ENCODE measurements around the gene ADD3. TPM values are rescaled to one million over a fixed set of nuclear protein-coding genes. Genes with fewer than 3 reads are reported as not detected.

ADD3 gene
- total and polyA plus RNA-seq, 4 donors: 15.4 to 55.9 (median 22.8) TPM

DNA sequence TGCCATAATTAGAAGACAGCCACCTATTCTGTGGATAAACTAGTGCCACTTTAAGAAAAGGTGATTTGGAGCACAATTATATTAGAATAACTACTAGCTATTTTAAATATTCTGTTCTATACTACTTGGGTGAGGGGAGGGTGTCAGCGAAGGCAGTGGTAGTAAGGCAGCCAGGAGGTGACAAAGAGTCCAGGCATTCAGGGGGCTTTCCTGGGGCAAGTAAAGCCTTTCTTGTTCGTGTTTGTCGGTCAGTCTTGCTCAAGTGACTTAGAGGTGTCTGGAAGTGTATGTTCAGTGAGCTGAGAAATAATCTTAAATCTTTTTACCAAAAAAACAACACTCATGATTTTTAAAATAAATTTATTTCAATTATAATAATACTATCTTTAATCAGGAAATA is 34.4 kb downstream of the ADD3 start:
- 75% methylated on average over 3 of the region's 3 CpGs for WGBS
- H3K9me3 ChIP-seq (ENCODE audit: control insufficient read depth in 4 of 4, low read length in 3 of 4): no peaks in the 10 kb centered on the region
- DNase-seq (ENCODE audit: low spot score): no peak
- no peaks in the 10 kb centered on the region for H3K27me3 ChIP-seq (ENCODE audit: control insufficient read depth in 4 of 4, insufficient read depth in 4 of 4, low read length in 3 of 4)
- no peaks in the 10 kb centered on the region for H3K36me3 ChIP-seq (ENCODE audit: control insufficient read depth in 4 of 4, insufficient read depth in 3 of 4, low read depth in 1 of 4, low read length in 3 of 4)
- no peaks in the 10 kb centered on the region for H3K4me1 ChIP-seq (ENCODE audit: control insufficient read depth in 4 of 4, insufficient read depth in 4 of 4, low read length in 3 of 4)
- TF ChIP-seq FOXA2 (IDR thresholded peaks at IDR 0.05) (no peak), EGR1 (IDR thresholded peaks at IDR 0.05; ENCODE audit: low read depth in 2 of 2) (no peak), GABPA (IDR thresholded peaks at IDR 0.05 in 1 of 2, conservative IDR thresholded peaks at IDR 0.05 in 1 of 2) (no peak), HNF4A (conservative IDR thresholded peaks at IDR 0.05) (no peak), SP1 (IDR thresholded peaks at IDR 0.05) (no peak), FOXA1 (IDR thresholded peaks at IDR 0.05) (no peak), HNF4G (IDR thresholded peaks at IDR 0.05) (no peak), RXRA (IDR thresholded peaks at IDR 0.05) (no peak), CTCF (IDR thresholded peaks at IDR 0.05; ENCODE audit: low read depth, low read length, missing input control) (no peak), TAF1 (conservative IDR thresholded peaks at IDR 0.05) (no peak)
- TF ChIP-seq, protein P1, sequence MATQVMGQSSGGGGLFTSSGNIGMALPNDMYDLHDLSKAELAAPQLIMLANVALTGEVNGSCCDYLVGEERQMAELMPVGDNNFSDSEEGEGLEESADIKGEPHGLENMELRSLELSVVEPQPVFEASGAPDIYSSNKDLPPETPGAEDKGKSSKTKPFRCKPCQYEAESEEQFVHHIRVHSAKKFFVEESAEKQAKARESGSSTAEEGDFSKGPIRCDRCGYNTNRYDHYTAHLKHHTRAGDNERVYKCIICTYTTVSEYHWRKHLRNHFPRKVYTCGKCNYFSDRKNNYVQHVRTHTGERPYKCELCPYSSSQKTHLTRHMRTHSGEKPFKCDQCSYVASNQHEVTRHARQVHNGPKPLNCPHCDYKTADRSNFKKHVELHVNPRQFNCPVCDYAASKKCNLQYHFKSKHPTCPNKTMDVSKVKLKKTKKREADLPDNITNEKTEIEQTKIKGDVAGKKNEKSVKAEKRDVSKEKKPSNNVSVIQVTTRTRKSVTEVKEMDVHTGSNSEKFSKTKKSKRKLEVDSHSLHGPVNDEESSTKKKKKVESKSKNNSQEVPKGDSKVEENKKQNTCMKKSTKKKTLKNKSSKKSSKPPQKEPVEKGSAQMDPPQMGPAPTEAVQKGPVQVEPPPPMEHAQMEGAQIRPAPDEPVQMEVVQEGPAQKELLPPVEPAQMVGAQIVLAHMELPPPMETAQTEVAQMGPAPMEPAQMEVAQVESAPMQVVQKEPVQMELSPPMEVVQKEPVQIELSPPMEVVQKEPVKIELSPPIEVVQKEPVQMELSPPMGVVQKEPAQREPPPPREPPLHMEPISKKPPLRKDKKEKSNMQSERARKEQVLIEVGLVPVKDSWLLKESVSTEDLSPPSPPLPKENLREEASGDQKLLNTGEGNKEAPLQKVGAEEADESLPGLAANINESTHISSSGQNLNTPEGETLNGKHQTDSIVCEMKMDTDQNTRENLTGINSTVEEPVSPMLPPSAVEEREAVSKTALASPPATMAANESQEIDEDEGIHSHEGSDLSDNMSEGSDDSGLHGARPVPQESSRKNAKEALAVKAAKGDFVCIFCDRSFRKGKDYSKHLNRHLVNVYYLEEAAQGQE (IDR thresholded peaks at IDR 0.05): no peak
- H3K9ac ChIP-seq (ENCODE audit: low read depth in 1 of 2, low read length in 2 of 2): no peak overlapping the region
- H3K27ac ChIP-seq (ENCODE audit: low read depth in 1 of 2, low read length in 2 of 2): no peak overlapping the region
- no peak overlapping the region for H3K4me3 ChIP-seq (ENCODE audit: low read depth in 1 of 3, low read length in 3 of 3)

DNA sequence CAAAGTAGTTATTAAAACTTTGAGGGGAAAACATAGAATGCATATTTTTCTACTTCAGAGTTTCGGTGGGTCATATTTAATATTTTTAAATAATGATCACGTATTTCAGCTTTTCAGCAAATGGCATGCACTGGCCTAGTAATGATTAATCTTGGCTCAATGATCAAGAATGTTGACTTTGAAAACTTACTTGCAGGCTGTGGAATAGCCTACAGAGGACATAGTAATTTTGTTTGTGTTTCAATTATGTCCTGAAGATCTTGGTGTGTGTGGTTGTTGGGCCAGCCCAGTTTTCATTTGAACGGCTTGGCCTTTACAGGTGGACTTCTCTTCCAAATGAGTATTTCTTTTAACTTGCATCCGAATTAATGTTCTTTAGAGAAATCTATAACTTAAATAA is 35.1 kb downstream of the ADD3 start:
- Histone ChIP-seq H3K9ac (ENCODE audit: low read depth in 1 of 2, low read length in 2 of 2) (no peak overlapping the region), H3K9me3 (ENCODE audit: control insufficient read depth in 4 of 4, low read length in 3 of 4) (no peaks in the 10 kb centered on the region), H3K27me3 (ENCODE audit: control insufficient read depth in 4 of 4, insufficient read depth in 4 of 4, low read length in 3 of 4) (no peaks in the 10 kb centered on the region), H3K4me1 (ENCODE audit: control insufficient read depth in 4 of 4, insufficient read depth in 4 of 4, low read length in 3 of 4) (no peaks in the 10 kb centered on the region), H3K36me3 (ENCODE audit: control insufficient read depth in 4 of 4, insufficient read depth in 3 of 4, low read depth in 1 of 4, low read length in 3 of 4) (no peaks in the 10 kb centered on the region), H3K4me3 (ENCODE audit: low read depth in 1 of 3, low read length in 3 of 3) (no peak overlapping the region), H3K27ac (ENCODE audit: low read depth in 1 of 2, low read length in 2 of 2) (no peak overlapping the region)
- DNase-seq (ENCODE audit: low spot score): no peak
- WGBS: 59% methylated on average over 4 of the region's 4 CpGs
- TF ChIP-seq FOXA2 (IDR thresholded peaks at IDR 0.05) (no peak), RAD21 (IDR thresholded peaks at IDR 0.05) (peak in 1 of 2 donors; percentile 9), TAF1 (conservative IDR thresholded peaks at IDR 0.05) (no peak)

GRCh38 chr10:110044681-110045080 is 36.9 kb downstream of the ADD3 start:
- no peak for DNase-seq (ENCODE audit: low spot score)
- H3K4me1 ChIP-seq (ENCODE audit: control insufficient read depth in 4 of 4, insufficient read depth in 4 of 4, low read length in 3 of 4): no peaks in the 10 kb centered on the region
- H3K9me3 ChIP-seq (ENCODE audit: control insufficient read depth in 4 of 4, low read length in 3 of 4): no peaks in the 10 kb centered on the region
- 98% methylated on average over 2 of the region's 2 CpGs for WGBS
- H3K27ac ChIP-seq (ENCODE audit: low read depth in 1 of 2, low read length in 2 of 2): no peak overlapping the region
- H3K36me3 ChIP-seq (ENCODE audit: control insufficient read depth in 4 of 4, insufficient read depth in 3 of 4, low read depth in 1 of 4, low read length in 3 of 4): no peaks in the 10 kb centered on the region
- no peak overlapping the region for H3K9ac ChIP-seq (ENCODE audit: low read depth in 1 of 2, low read length in 2 of 2)
- H3K4me3 ChIP-seq (ENCODE audit: low read depth in 1 of 3, low read length in 3 of 3): no peak overlapping the region
- no peaks in the 10 kb centered on the region for H3K27me3 ChIP-seq (ENCODE audit: control insufficient read depth in 4 of 4, insufficient read depth in 4 of 4, low read length in 3 of 4)
- TF ChIP-seq, protein P2, sequence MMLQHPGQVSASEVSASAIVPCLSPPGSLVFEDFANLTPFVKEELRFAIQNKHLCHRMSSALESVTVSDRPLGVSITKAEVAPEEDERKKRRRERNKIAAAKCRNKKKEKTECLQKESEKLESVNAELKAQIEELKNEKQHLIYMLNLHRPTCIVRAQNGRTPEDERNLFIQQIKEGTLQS (IDR thresholded peaks at IDR 0.05): no peak
- TF ChIP-seq RAD21 (IDR thresholded peaks at IDR 0.05): no peak
- no peak for TF ChIP-seq YY1 (IDR thresholded peaks at IDR 0.05)
- no peak for TF ChIP-seq NR2F2 (IDR thresholded peaks at IDR 0.05)
- no peak for TF ChIP-seq CTCF (IDR thresholded peaks at IDR 0.05; ENCODE audit: low read depth, low read length, missing input control)
- no peak for TF ChIP-seq FOXA2 (IDR thresholded peaks at IDR 0.05)
- TF ChIP-seq, protein P1 (IDR thresholded peaks at IDR 0.05): no peak
- no peak for TF ChIP-seq RXRA (IDR thresholded peaks at IDR 0.05)
- TF ChIP-seq MAX (IDR thresholded peaks at IDR 0.05): no peak
- no peak for TF ChIP-seq JUND (IDR thresholded peaks at IDR 0.05)
- TF ChIP-seq FOXA1 (IDR thresholded peaks at IDR 0.05): no peak
